Erythroblast (primary cell): ENCODE data around the gene TMEM114.

Experiments
- GATA1 ChIP-seq: IDR thresholded peaks from 2 replicates; pipeline ENCODE4 v1.6.1; 2011; ENCODE audit warnings: low read depth, mild to moderate bottlenecking, control low read depth, low read length, moderate library complexity
- POLR2A ChIP-seq: IDR thresholded peaks from 2 replicates; pipeline ENCODE4 v1.6.1; 2011; ENCODE audit warnings: mild to moderate bottlenecking, low read length

GRCh38 chr16:8549843-8550412, 40.4 kb downstream of the TMEM114 start:
- TF ChIP-seq POLR2A (no peak), GATA1 (no peak)
